Measurements from ENCODE around the gene PTPRG. TPM values are rescaled to one million over a fixed set of nuclear protein-coding genes. Genes with fewer than 3 reads are reported as not detected.

The PTPRG gene
- total RNA-seq, 2 experiments from 2014 or later, result 0.13 to 0.70 TPM

DNA sequence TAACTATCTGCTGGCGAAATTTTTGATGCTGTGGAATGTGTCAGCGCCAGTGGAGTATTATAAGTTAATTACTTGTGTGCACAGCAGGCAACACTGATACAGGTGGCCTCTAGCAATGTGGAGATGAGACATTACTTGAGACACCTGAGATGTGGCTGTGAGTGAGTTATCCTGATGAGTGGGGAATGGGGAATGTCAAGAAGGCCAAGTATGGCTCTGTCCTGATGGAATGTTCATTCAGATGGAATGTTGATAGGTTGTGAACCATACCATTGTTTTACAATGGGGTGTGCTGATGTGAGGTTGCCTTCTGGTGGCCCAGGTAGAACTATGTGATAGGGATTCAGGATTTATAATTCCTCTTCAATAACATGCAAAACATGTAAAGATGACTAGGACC is 404.8 kb downstream of the PTPRG start:
- Histone ChIP-seq H3K27ac (ENCODE audit: low read depth, low read length, poor library complexity, severe bottlenecking) (no peak overlapping the region), H3K4me3 (ENCODE audit: low read depth, low read length, poor library complexity, severe bottlenecking) (no peak overlapping the region), H4K20me1 (ENCODE audit: insufficient read depth, low read length) (no peaks in the 10 kb centered on the region), H3K9me2 (ENCODE audit: insufficient read depth, low read length) (no peaks in the 10 kb centered on the region), H2AFZ (ENCODE audit: low read length) (no peak overlapping the region), H3K36me3 (ENCODE audit: insufficient read depth, low read length) (no peaks in the 10 kb centered on the region), H3K4me2 (ENCODE audit: low read length) (no peak overlapping the region), H3K9me3 (ENCODE audit: low read length) (no peaks in the 10 kb centered on the region), H3K79me2 (ENCODE audit: insufficient read depth, low read depth, low read length) (no peaks in the 10 kb centered on the region), H3K4me1 (ENCODE audit: insufficient read depth, low read length, poor library complexity, severe bottlenecking) (no peaks in the 10 kb centered on the region)
- ChIA-PET CTCF (ENCODE audit: unreplicated experiment) (no interaction called here), POLR2A (no interaction called here)
- intact Hi-C loops (cut with micrococcal nuclease; ENCODE audit: unreplicated experiment), result no loop called here
- DNase-seq (ENCODE audit: low spot score), result no peak
- TF ChIP-seq EZH2phosphoT487 (IDR thresholded peaks at IDR 0.05; ENCODE audit: borderline replicate concordance, low read depth, low read length), result no peak
- TF ChIP-seq, protein P1, sequence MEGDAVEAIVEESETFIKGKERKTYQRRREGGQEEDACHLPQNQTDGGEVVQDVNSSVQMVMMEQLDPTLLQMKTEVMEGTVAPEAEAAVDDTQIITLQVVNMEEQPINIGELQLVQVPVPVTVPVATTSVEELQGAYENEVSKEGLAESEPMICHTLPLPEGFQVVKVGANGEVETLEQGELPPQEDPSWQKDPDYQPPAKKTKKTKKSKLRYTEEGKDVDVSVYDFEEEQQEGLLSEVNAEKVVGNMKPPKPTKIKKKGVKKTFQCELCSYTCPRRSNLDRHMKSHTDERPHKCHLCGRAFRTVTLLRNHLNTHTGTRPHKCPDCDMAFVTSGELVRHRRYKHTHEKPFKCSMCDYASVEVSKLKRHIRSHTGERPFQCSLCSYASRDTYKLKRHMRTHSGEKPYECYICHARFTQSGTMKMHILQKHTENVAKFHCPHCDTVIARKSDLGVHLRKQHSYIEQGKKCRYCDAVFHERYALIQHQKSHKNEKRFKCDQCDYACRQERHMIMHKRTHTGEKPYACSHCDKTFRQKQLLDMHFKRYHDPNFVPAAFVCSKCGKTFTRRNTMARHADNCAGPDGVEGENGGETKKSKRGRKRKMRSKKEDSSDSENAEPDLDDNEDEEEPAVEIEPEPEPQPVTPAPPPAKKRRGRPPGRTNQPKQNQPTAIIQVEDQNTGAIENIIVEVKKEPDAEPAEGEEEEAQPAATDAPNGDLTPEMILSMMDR (conservative IDR thresholded peaks at IDR 0.05; ENCODE audit: low read length), result no peak
- BruUV-seq (replicated peaks), result no TSS peak

DNA sequence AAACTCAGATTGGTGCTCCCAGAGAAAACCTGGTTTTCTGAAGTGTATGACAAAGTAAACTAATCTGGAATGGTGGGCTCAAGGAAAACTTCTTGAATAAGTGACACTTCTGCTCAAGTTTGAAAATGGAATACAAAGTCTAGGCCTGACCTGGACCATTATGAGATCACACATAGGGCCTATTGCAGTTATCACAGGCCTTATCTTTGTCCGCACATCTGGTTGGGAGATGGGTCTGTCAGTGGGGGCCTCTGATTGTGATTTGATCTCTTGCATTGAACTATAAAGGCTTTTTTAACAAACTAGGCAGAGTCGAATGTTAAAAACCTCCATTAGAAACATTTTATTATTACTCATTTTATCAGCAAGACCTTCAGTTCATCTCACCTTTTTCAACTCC is 405.6 kb downstream of the PTPRG start:
- POLR2A ChIA-PET, result no interaction called here
- H3K36me3 ChIP-seq (ENCODE audit: insufficient read depth, low read length), result no peaks in the 10 kb centered on the region
- H3K9me2 ChIP-seq (ENCODE audit: insufficient read depth, low read length), result no peaks in the 10 kb centered on the region
- no peaks in the 10 kb centered on the region for H4K20me1 ChIP-seq (ENCODE audit: insufficient read depth, low read length)
- no peak overlapping the region for H3K4me3 ChIP-seq (ENCODE audit: low read depth, low read length, poor library complexity, severe bottlenecking)
- H3K4me2 ChIP-seq (ENCODE audit: low read length), result no peak overlapping the region
- intact Hi-C loops (cut with micrococcal nuclease; ENCODE audit: unreplicated experiment), result no loop called here
- no peak for DNase-seq (ENCODE audit: low spot score)
- CTCF ChIA-PET (ENCODE audit: unreplicated experiment), result no interaction called here
- no peaks in the 10 kb centered on the region for H3K79me2 ChIP-seq (ENCODE audit: insufficient read depth, low read depth, low read length)
- no peaks in the 10 kb centered on the region for H3K9me3 ChIP-seq (ENCODE audit: low read length)
- no peaks in the 10 kb centered on the region for H3K4me1 ChIP-seq (ENCODE audit: insufficient read depth, low read length, poor library complexity, severe bottlenecking)
- TF ChIP-seq EZH2phosphoT487 (IDR thresholded peaks at IDR 0.05; ENCODE audit: borderline replicate concordance, low read depth, low read length), result no peak
- TF ChIP-seq, protein P1 (conservative IDR thresholded peaks at IDR 0.05; ENCODE audit: low read length), result no peak
- no peak overlapping the region for H2AFZ ChIP-seq (ENCODE audit: low read length)
- BruUV-seq (replicated peaks), result no TSS peak
- no peak overlapping the region for H3K27ac ChIP-seq (ENCODE audit: low read depth, low read length, poor library complexity, severe bottlenecking)

DNA sequence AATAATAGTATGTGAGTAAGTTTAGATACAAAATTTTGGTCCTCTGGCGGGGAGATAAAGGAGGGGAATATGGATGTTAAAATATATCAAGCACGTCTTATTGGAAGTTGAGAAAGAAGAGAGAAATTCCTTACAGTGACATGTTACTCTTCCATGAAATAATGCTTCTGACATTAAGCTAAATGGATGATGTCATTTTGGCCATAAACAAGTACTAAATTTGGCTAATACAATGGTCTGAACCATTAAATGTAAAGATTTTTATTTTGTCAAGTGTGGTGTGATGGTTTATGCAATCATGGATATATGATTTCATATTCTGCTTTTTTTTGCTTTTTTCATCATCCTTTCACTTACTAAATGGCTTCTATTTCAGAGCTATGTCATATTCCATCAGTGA is 406.6 kb downstream of the PTPRG start:
- ChIA-PET POLR2A (no interaction called here), CTCF (ENCODE audit: unreplicated experiment) (no interaction called here)
- no peaks in the 10 kb centered on the region for H3K9me2 ChIP-seq (ENCODE audit: insufficient read depth, low read length)
- no peak overlapping the region for H3K4me3 ChIP-seq (ENCODE audit: low read depth, low read length, poor library complexity, severe bottlenecking)
- H3K79me2 ChIP-seq (ENCODE audit: insufficient read depth, low read depth, low read length), result no peaks in the 10 kb centered on the region
- H4K20me1 ChIP-seq (ENCODE audit: insufficient read depth, low read length), result no peaks in the 10 kb centered on the region
- intact Hi-C loops (cut with micrococcal nuclease; ENCODE audit: unreplicated experiment), result no loop called here
- DNase-seq (ENCODE audit: low spot score), result no peak
- BruUV-seq (replicated peaks), result no TSS peak
- no peak overlapping the region for H2AFZ ChIP-seq (ENCODE audit: low read length)
- no peak overlapping the region for H3K27ac ChIP-seq (ENCODE audit: low read depth, low read length, poor library complexity, severe bottlenecking)
- TF ChIP-seq EZH2phosphoT487 (IDR thresholded peaks at IDR 0.05; ENCODE audit: borderline replicate concordance, low read depth, low read length), result no peak
- TF ChIP-seq, protein P1 (conservative IDR thresholded peaks at IDR 0.05; ENCODE audit: low read length), result no peak
- H3K36me3 ChIP-seq (ENCODE audit: insufficient read depth, low read length), result no peaks in the 10 kb centered on the region
- no peaks in the 10 kb centered on the region for H3K4me1 ChIP-seq (ENCODE audit: insufficient read depth, low read length, poor library complexity, severe bottlenecking)
- H3K9me3 ChIP-seq (ENCODE audit: low read length), result no peaks in the 10 kb centered on the region
- H3K4me2 ChIP-seq (ENCODE audit: low read length), result no peak overlapping the region
